Measurements from ENCODE around the gene HNRNPA1. TPM values are rescaled to one million over a fixed set of nuclear protein-coding genes. Genes with fewer than 3 reads are reported as not detected.

HNRNPA1 gene
- total RNA-seq, 1 experiment from 2014 or later, result 3,193 TPM

GRCh38 chr12:54239620-54240019 lies 40.9 kb upstream of the HNRNPA1 start:
- Histone ChIP-seq H3K4me1 (ENCODE audit: insufficient read depth, low read length) (no peaks in the 10 kb centered on the region), H2BK20ac (ENCODE audit: low read depth, low read length, poor library complexity, severe bottlenecking) (no peak overlapping the region), H3K23me2 (ENCODE audit: insufficient read length, low read depth, low read length, poor library complexity, severe bottlenecking) (no peaks in the 10 kb centered on the region), H3K27me3 (ENCODE audit: insufficient read depth, low read length) (no peaks in the 10 kb centered on the region), H2BK12ac (ENCODE audit: insufficient read length, low read depth, low read length) (no peak overlapping the region), H3K9ac (ENCODE audit: extremely low read depth, insufficient read length, low read length) (no peak overlapping the region), H4K20me1 (ENCODE audit: control insufficient read depth, insufficient read depth, insufficient read length) (no peaks in the 10 kb centered on the region), H4K5ac (ENCODE audit: insufficient read length, low read depth, low read length) (no peak overlapping the region), H3K4me2 (ENCODE audit: insufficient read depth, insufficient read length, low read length) (no peak overlapping the region), H2BK5ac (ENCODE audit: insufficient read length, low read length) (no peak overlapping the region), H4K8ac (replicated peaks; ENCODE audit: insufficient read length, low read depth, low read length) (no peak overlapping the region), H3K14ac (ENCODE audit: insufficient read depth, low read length) (no peak overlapping the region), H3K79me1 (ENCODE audit: insufficient read depth, low read depth, low read length, poor library complexity, severe bottlenecking) (no peaks in the 10 kb centered on the region), H3K27ac (ENCODE audit: insufficient read length, low read depth, low read length) (no peak overlapping the region), H3K4ac (ENCODE audit: low read depth, low read length) (no peak overlapping the region), H3K23ac (ENCODE audit: insufficient read length, low read depth, low read length) (no peak overlapping the region), H2BK15ac (ENCODE audit: low read depth, low read length) (no peak overlapping the region), H2AK5ac (ENCODE audit: insufficient read length, low read length) (no peak overlapping the region), H3K9me3 (ENCODE audit: control insufficient read depth, low read depth, low read length) (no peaks in the 10 kb centered on the region), H3K18ac (ENCODE audit: insufficient read length, low read depth, low read length) (no peak overlapping the region), H3K79me2 (ENCODE audit: insufficient read depth, low read length) (no peaks in the 10 kb centered on the region), H2BK120ac (ENCODE audit: low read depth, low read length, poor library complexity, severe bottlenecking) (no peak overlapping the region), H3T11ph (ENCODE audit: low read length) (no peak overlapping the region), H4K91ac (ENCODE audit: insufficient read length, low read depth, low read length) (no peak overlapping the region), H2AFZ (ENCODE audit: low read length) (no peak overlapping the region), H3K56ac (ENCODE audit: insufficient read length, low read depth, low read length) (no peak overlapping the region)
- no peak overlapping the region for H3K27ac Mint-ChIP-seq
- H3K4me1 Mint-ChIP-seq, result no peaks in the 10 kb centered on the region
- no peaks in the 10 kb centered on the region for H3K27me3 Mint-ChIP-seq (ENCODE audit: low read depth)
- no peak for DNase-seq
- no peak overlapping the region for H3K4me3 Mint-ChIP-seq
- H3K36me3 Mint-ChIP-seq (ENCODE audit: insufficient read depth in 1 of 3, low read depth in 3 of 3), result peaks cover 25 to 65% (median 63%) of the 10 kb centered on the region in 3 experiments; a peak in 6 of 7 replicates
- no peaks in the 10 kb centered on the region for H3K9me3 Mint-ChIP-seq
- no peak for TF ChIP-seq CTCF (conservative IDR thresholded peaks at IDR 0.05)

All from H9 (cell line).